NT2/D1 (cell line): ENCODE results near the gene CFAP74.

Source experiments
- SUZ12 ChIP-seq: IDR thresholded peaks from 2 replicates; pipeline ENCODE4 v1.6.1; 2011; ENCODE audit not compliant: insufficient read length, insufficient read depth; ENCODE audit errors: extremely low read depth
- YY1 ChIP-seq: IDR thresholded peaks from 2 replicates; pipeline ENCODE4 v1.6.1; 2011; ENCODE audit not compliant: insufficient read length, insufficient read depth
- ZNF274 ChIP-seq: IDR thresholded peaks from 2 replicates; pipeline ENCODE4 v1.6.1; 2011; ENCODE audit warnings: mild to moderate bottlenecking, low read depth, low read length

DNA sequence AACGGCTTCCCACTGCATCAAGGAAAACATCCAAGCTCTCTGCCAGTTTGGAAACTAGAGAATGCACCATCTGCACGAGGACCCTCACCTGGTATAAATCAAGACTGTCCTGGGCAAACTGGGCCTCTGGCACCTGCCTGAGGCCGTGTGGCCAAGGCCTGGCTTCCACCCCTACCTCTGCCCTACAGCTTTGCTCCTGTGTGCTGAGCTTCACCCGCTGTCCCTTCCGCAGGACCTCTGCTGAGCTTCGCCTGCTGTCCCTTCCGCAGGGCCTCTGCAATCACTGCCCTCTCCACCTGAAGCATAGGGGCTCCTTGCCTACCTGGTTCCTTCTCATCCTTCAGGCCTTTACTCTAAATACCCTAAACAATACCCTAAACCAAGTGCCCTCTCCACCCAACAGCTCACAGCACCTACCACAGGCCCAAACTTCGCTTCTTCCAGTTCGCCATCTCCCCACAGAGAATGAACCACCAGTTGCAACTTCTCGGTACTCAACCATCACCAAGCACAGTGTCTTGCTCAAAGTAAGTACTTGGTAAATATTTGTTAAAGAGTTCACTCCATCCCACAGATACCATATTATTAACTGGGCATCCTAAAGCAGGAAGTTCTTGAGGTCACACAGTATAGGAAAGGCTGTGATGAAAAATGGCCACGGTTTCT, 131.1 kb downstream of the CFAP74 start:
- TF ChIP-seq SUZ12, result no peak
- no peak for TF ChIP-seq YY1
- no peak for TF ChIP-seq ZNF274
